GM12878 (cell line): ENCODE results near the gene AP3B2. TPM values are rescaled to one million over a fixed set of nuclear protein-coding genes. Genes with fewer than 3 reads are reported as not detected.

Experiments used
- ATAC-seq: fragments of 200-7000 bp; cut with Tn5 transposase; 3 replicates; pipeline ENCODE4 v1.9.1; 2020; ENCODE audit warnings: mild to moderate bottlenecking, moderate library complexity
- BruUV-seq: library from RNA; stranded (reverse); fragments of 400-500 nt; replicated peaks from 2 replicates; lab custom pipeline; 2021; lab: Mats Ljungman, UMichigan
- CTCF ChIA-PET: fragments of 300-600 bp; sonication (Branson Sonifier 250); formaldehyde crosslinking; extraction: SDS; loops from one replicate; lab custom pipeline; 2021; ENCODE audit warnings: inconsistent platforms; lab: Yijun Ruan, JAX
- POLR2A ChIA-PET: fragments of 350-600 bp; formaldehyde crosslinking; extraction: SDS; loops from one replicate; lab custom pipeline; 2021; ENCODE audit warnings: inconsistent platforms; lab: Charles Lee
- RAD21 ChIA-PET: fragments of 300-600 bp; sonication (Branson Sonifier 250); formaldehyde crosslinking; loops from one replicate; lab custom pipeline; 2023; ENCODE audit warnings: antibody characterized with exemption; ENCODE audit not compliant: unreplicated experiment; lab: Charles Lee
- SMC1A ChIA-PET: fragments of 300-600 bp; sonication (Branson Sonifier 250); formaldehyde crosslinking; loops from one replicate; lab custom pipeline; 2023; ENCODE audit not compliant: unreplicated experiment, uncharacterized antibody; lab: Charles Lee
- DNase-seq: peaks from one replicate; pipeline ENCODE4 v3.0.0-alpha.2; 2011; ENCODE audit warnings: low read depth, low spot score
- FAIRE-seq: peaks from 3 replicates; lab custom pipeline; 2011; peaks lifted over from hg19 to GRCh38; lab: Jason Lieb, UNC
- H2AFZ ChIP-seq: 2 replicates; pipeline ENCODE4 v1.6.0; 2011; ENCODE audit warnings: low read depth, low read length, control low read depth; ENCODE audit not compliant: control insufficient read depth
- H3K27ac ChIP-seq: 2 replicates; pipeline ENCODE4 v1.5.1; 2011; ENCODE audit warnings: control low read depth; ENCODE audit not compliant: control insufficient read depth, insufficient read depth
- H3K27me3 ChIP-seq, 2 experiments: replicated peaks in 1 of 2; 2 replicates each; pipeline versions ENCODE4 v1.6.0 to v1.6.1; 2011; ENCODE audit warnings: low read length in 1 of 2; ENCODE audit not compliant: control insufficient read depth in 2 of 2, insufficient read depth in 2 of 2
- H3K36me3 ChIP-seq, 2 experiments: 2 replicates each; pipeline ENCODE4 v1.5.1; 2011; ENCODE audit warnings: low read length in 1 of 2; ENCODE audit not compliant: control insufficient read depth in 2 of 2, insufficient read depth in 2 of 2
- H3K4me1 ChIP-seq: 2 replicates; pipeline ENCODE4 v1.6.1; 2011; ENCODE audit warnings: mild to moderate bottlenecking, low read length, moderate library complexity, mixed read lengths; ENCODE audit not compliant: control insufficient read depth, insufficient read depth
- H3K4me2 ChIP-seq: 2 replicates; pipeline ENCODE4 v1.6.0; 2011; ENCODE audit warnings: control low read depth; ENCODE audit not compliant: control insufficient read depth, insufficient read depth
- H3K4me3 ChIP-seq: fragments of 200-600 bp; sonication (generic); 2 replicates; pipeline ENCODE4 v1.5.1; 2016
- H3K79me2 ChIP-seq: 2 replicates; pipeline ENCODE4 v1.6.0; 2011; ENCODE audit warnings: low read length; ENCODE audit not compliant: control insufficient read depth, insufficient read depth
- H3K9ac ChIP-seq: 2 replicates; pipeline ENCODE4 v1.8.0; 2011; ENCODE audit warnings: low read length, control low read depth, mixed read lengths; ENCODE audit not compliant: control insufficient read depth, insufficient read depth
- H3K9me3 ChIP-seq: replicated peaks from 3 replicates; pipeline ENCODE4 v1.5.1; 2011; ENCODE audit warnings: mild to moderate bottlenecking, low read length; ENCODE audit not compliant: control insufficient read depth, insufficient read depth
- H4K20me1 ChIP-seq: 2 replicates; pipeline ENCODE4 v1.6.0; 2011; ENCODE audit not compliant: control insufficient read depth, insufficient read depth
- CBX5 ChIP-seq: sonication (generic); IDR thresholded peaks from 2 replicates; pipeline ENCODE4 v1.6.1; 2016; ENCODE audit warnings: low read depth, moderate library complexity, mild to moderate bottlenecking, inconsistent platforms
- CHD4 ChIP-seq: fragments of 200-600 bp; sonication (generic); IDR thresholded peaks from 2 replicates; pipeline ENCODE4 v1.6.1; 2016; ENCODE audit warnings: mild to moderate bottlenecking
- EED ChIP-seq: sonication (generic); IDR thresholded peaks from 2 replicates; pipeline ENCODE4 v1.6.1; 2016; ENCODE audit warnings: antibody characterized with exemption, low read depth
- ELK1 ChIP-seq: IDR thresholded peaks from 2 replicates; pipeline ENCODE4 v1.6.1; 2012; ENCODE audit warnings: low read depth, low read length, improper control_type of control experiment
- HDAC6 ChIP-seq: fragments of 200-600 bp; sonication (generic); IDR thresholded peaks from one replicate; pipeline ENCODE4 v1.8.0; 2017; ENCODE audit warnings: antibody characterized with exemption; ENCODE audit not compliant: unreplicated experiment
- IRF4 ChIP-seq: IDR thresholded peaks from 2 replicates; pipeline ENCODE4 v1.6.1; 2011; ENCODE audit warnings: low read depth, low read length
- JUNB ChIP-seq: IDR thresholded peaks from 2 replicates; pipeline ENCODE4 v1.6.1; 2016; ENCODE audit warnings: antibody characterized with exemption, mild to moderate bottlenecking
- MXI1 ChIP-seq: fragments of 150-350 bp; IDR thresholded peaks from 2 replicates; pipeline ENCODE4 v1.6.1; 2011; ENCODE audit warnings: low read depth, mild to moderate bottlenecking, inconsistent platforms, low read length, improper control_type of control experiment
- RBBP5 ChIP-seq: fragments of 200-600 bp; sonication (generic); conservative IDR thresholded peaks from 2 replicates; pipeline ENCODE4 v1.6.1; 2016
- RELA ChIP-seq: fragments of 450-650 bp; IDR thresholded peaks from 2 replicates; pipeline ENCODE4 v1.8.0; 2014; ENCODE audit warnings: borderline replicate concordance; ENCODE audit not compliant: partially characterized antibody
- RUNX3 ChIP-seq: IDR thresholded peaks from 2 replicates; pipeline ENCODE4 v1.6.1; 2012; ENCODE audit warnings: low read length, inconsistent platforms
- SUZ12 ChIP-seq: fragments of 200-600 bp; sonication (generic); IDR thresholded peaks from one replicate; pipeline ENCODE4 v1.6.1; 2018; ENCODE audit warnings: antibody characterized with exemption, mild to moderate bottlenecking; ENCODE audit not compliant: unreplicated experiment
- ZBED1 ChIP-seq: IDR thresholded peaks from 2 replicates; pipeline ENCODE4 v1.6.1; 2016; ENCODE audit warnings: borderline replicate concordance
- ZNF217 ChIP-seq: fragments of 450-650 bp; IDR thresholded peaks from 2 replicates; pipeline ENCODE4 v1.6.1; 2017; ENCODE audit warnings: antibody characterized with exemption, mild to moderate bottlenecking
- ZSCAN29 ChIP-seq: fragments of 450-650 bp; IDR thresholded peaks from 2 replicates; pipeline ENCODE4 v1.6.1; 2017; ENCODE audit warnings: mild to moderate bottlenecking, moderate library complexity
- WGBS: methylation state at CpG from one replicate; pipeline ENCODE4 v1.1.6; 2016; ENCODE audit warnings: low lambda C conversion rate; ENCODE audit not compliant: insufficient replicate concordance, insufficient coverage; ENCODE audit errors: missing lambda C conversion rate; 5-methylcytosine and 5-hydroxymethylcytosine counted together
- in situ Hi-C: fragments of 300-500 bp; cut with MboI; formaldehyde crosslinking; loops from 9 replicates; pipeline ENCODE4 v1.14.3; 2018; ENCODE audit warnings: mixed read lengths
- intact Hi-C: fragments of 100-400 bp; cut with micrococcal nuclease; formaldehyde crosslinking; loops from one replicate; pipeline ENCODE4 v1.14.2; 2022; ENCODE audit not compliant: unreplicated experiment
- polyA plus RNA-seq, 11 experiments: library from polyadenylated mRNA; depleted of rRNA in 4 of 11; unstranded in 6 of 11; stranded (reverse) in 5 of 11; fragments of >200 nt; fragmentation: Nextera tagmentation in 4 of 11; fragmentation: Illumina TruSeq in 1 of 11; extraction: Ambion mirVana in 4 of 11; extraction: Trizol in 1 of 11; gene quantifications; 1 replicate in 1 of 11; 2 replicates in 10 of 11; pipeline versions ENCODE4 v1.2.1 to v1.2.3, GENCODE V29; 2011 to 2016; ENCODE audit warnings: inconsistent platforms in 2 of 11, missing spikeins in 2 of 11, low read depth in 1 of 11
- total RNA-seq, 4 experiments: library from RNA; depleted of rRNA in 3 of 4; stranded (reverse); fragments of >200 nt in 3 of 4; fragmentation: Illumina TruSeq in 1 of 4; extraction: Trizol in 1 of 4; gene quantifications; 2 replicates each; pipeline versions ENCODE4 v1.2.1 to v1.2.3, GENCODE V29; 2013 to 2021
- TF ChIP-seq, protein P1 (sequence below): IDR thresholded peaks from 2 replicates; pipeline ENCODE4 v1.6.1; 2012; ENCODE audit warnings: improper control_type of control experiment, low read depth, low read length; ENCODE audit not compliant: insufficient replicate concordance
- TF ChIP-seq, protein P2 (sequence below): IDR thresholded peaks from 2 replicates; pipeline ENCODE4 v1.6.1; 2011; ENCODE audit warnings: mild to moderate bottlenecking, low read depth, low read length, moderate library complexity; ENCODE audit not compliant: insufficient replicate concordance

AP3B2 gene
- total and polyA plus RNA-seq, 10 of the 15 experiments (the other 5 are each of a cell fraction or from before 2014, with no cell fraction given), result not detected

- intact Hi-C loops (no loop called here), in situ Hi-C loops (no loop called here)
- CTCF ChIA-PET, result no interaction called here
Measured at GRCh38 chr15:82624438-82624837, 85.2 kb downstream of the AP3B2 start.

DNA sequence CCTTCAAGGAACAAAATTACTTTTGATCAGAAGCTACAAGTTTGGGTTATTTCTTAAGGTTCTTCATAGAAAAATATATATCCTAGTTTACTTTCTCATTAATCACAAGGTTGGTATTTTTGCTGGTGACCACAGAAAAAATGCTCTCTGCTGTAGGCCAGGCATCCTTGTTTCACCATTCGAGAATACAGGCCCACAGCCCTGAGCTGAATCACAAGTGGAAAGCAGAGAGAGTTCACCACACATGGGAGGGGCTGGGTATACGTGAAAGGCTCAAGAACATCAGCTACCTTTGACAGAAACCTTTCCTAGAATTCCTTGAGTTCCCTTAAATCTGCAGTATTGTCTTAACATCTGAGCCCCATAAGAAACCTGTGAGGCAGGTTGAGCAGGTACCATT lies 85.7 kb downstream of the AP3B2 start:
- H3K4me2 ChIP-seq, result no peak overlapping the region
- ChIA-PET RAD21 (no interaction called here), POLR2A (no interaction called here), CTCF (no interaction called here), SMC1A (interaction anchor here (0.7 to 0.9 kb wide), 2 partner anchors 19 to 83 kb away, joined by 3 read pairs; no protein-coding TSS in a partner anchor)
- H2AFZ ChIP-seq, result no peak overlapping the region
- H3K27me3 ChIP-seq, result no peaks in the 10 kb centered on the region; a peak in 1 of 4 replicates
- no peaks in the 10 kb centered on the region for H3K9me3 ChIP-seq
- no peaks in the 10 kb centered on the region for H4K20me1 ChIP-seq
- no peaks in the 10 kb centered on the region for H3K79me2 ChIP-seq
- no peak for DNase-seq
- 12% methylated on average over 2 of the region's 2 CpGs for WGBS
- FAIRE-seq, result no peak
- no peak overlapping the region for H3K27ac ChIP-seq
- no peak for ATAC-seq
- no peak overlapping the region for H3K9ac ChIP-seq
- in situ Hi-C loops, result no loop called here
- H3K36me3 ChIP-seq, result no peaks in the 10 kb centered on the region
- no peaks in the 10 kb centered on the region for H3K4me1 ChIP-seq
- H3K4me3 ChIP-seq, result no peak overlapping the region
- intact Hi-C loops, result no loop called here
- BruUV-seq, result no TSS peak
- TF ChIP-seq RUNX3, result no peak
- TF ChIP-seq ZSCAN29, result no peak
- TF ChIP-seq, protein P1, sequence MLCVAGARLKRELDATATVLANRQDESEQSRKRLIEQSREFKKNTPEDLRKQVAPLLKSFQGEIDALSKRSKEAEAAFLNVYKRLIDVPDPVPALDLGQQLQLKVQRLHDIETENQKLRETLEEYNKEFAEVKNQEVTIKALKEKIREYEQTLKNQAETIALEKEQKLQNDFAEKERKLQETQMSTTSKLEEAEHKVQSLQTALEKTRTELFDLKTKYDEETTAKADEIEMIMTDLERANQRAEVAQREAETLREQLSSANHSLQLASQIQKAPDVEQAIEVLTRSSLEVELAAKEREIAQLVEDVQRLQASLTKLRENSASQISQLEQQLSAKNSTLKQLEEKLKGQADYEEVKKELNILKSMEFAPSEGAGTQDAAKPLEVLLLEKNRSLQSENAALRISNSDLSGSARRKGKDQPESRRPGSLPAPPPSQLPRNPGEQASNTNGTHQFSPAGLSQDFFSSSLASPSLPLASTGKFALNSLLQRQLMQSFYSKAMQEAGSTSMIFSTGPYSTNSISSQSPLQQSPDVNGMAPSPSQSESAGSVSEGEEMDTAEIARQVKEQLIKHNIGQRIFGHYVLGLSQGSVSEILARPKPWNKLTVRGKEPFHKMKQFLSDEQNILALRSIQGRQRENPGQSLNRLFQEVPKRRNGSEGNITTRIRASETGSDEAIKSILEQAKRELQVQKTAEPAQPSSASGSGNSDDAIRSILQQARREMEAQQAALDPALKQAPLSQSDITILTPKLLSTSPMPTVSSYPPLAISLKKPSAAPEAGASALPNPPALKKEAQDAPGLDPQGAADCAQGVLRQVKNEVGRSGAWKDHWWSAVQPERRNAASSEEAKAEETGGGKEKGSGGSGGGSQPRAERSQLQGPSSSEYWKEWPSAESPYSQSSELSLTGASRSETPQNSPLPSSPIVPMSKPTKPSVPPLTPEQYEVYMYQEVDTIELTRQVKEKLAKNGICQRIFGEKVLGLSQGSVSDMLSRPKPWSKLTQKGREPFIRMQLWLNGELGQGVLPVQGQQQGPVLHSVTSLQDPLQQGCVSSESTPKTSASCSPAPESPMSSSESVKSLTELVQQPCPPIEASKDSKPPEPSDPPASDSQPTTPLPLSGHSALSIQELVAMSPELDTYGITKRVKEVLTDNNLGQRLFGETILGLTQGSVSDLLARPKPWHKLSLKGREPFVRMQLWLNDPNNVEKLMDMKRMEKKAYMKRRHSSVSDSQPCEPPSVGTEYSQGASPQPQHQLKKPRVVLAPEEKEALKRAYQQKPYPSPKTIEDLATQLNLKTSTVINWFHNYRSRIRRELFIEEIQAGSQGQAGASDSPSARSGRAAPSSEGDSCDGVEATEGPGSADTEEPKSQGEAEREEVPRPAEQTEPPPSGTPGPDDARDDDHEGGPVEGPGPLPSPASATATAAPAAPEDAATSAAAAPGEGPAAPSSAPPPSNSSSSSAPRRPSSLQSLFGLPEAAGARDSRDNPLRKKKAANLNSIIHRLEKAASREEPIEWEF, result no peak
- TF ChIP-seq CHD4, result no peak
- TF ChIP-seq ELK1, result no peak

More at GRCh38 chr15:82624438-82624837, 85.2 kb downstream of the AP3B2 start:
- no peaks in the 10 kb centered on the region for H3K79me2 ChIP-seq
- no peak overlapping the region for H3K27ac ChIP-seq
- ATAC-seq (no peak), FAIRE-seq (no peak)
- POLR2A ChIA-PET, result no interaction called here
- no peaks in the 10 kb centered on the region for H4K20me1 ChIP-seq
- H3K36me3 ChIP-seq, result no peaks in the 10 kb centered on the region
- no peak overlapping the region for H3K9ac ChIP-seq
- no TSS peak for BruUV-seq
- RAD21 ChIA-PET, result no interaction called here
- no peak overlapping the region for H3K4me2 ChIP-seq
- H3K4me3 ChIP-seq, result no peak overlapping the region
- SMC1A ChIA-PET, result interaction anchor here (0.7 to 0.9 kb wide), 2 partner anchors 18 to 84 kb away, joined by 3 read pairs; no protein-coding TSS in a partner anchor
- TF ChIP-seq JUNB, result no peak
- TF ChIP-seq ZBED1, result no peak
- TF ChIP-seq IRF4, result no peak
- no peak for TF ChIP-seq EED
- TF ChIP-seq SUZ12, result no peak
- no peak for TF ChIP-seq RBBP5
- TF ChIP-seq RELA, result no peak
- TF ChIP-seq MXI1, result no peak
- TF ChIP-seq ZNF217, result no peak
- TF ChIP-seq, protein P2, sequence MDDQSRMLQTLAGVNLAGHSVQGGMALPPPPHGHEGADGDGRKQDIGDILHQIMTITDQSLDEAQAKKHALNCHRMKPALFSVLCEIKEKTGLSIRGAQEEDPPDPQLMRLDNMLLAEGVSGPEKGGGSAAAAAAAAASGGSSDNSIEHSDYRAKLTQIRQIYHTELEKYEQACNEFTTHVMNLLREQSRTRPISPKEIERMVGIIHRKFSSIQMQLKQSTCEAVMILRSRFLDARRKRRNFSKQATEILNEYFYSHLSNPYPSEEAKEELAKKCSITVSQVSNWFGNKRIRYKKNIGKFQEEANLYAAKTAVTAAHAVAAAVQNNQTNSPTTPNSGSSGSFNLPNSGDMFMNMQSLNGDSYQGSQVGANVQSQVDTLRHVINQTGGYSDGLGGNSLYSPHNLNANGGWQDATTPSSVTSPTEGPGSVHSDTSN, result no peak
- TF ChIP-seq HDAC6, result no peak
- TF ChIP-seq CBX5, result no peak
- TF ChIP-seq, all 136 proteins: peak for 0
- H3K9me3 ChIP-seq, result no peaks in the 10 kb centered on the region
- no peak for DNase-seq
- H3K27me3 ChIP-seq, result no peaks in the 10 kb centered on the region; a peak in 1 of 4 replicates
- no peak overlapping the region for H2AFZ ChIP-seq
- WGBS, result 23% methylated on average over 3 of the region's 3 CpGs
- no peaks in the 10 kb centered on the region for H3K4me1 ChIP-seq
